ENCODE results near the gene SIPA1L3.

DNA sequence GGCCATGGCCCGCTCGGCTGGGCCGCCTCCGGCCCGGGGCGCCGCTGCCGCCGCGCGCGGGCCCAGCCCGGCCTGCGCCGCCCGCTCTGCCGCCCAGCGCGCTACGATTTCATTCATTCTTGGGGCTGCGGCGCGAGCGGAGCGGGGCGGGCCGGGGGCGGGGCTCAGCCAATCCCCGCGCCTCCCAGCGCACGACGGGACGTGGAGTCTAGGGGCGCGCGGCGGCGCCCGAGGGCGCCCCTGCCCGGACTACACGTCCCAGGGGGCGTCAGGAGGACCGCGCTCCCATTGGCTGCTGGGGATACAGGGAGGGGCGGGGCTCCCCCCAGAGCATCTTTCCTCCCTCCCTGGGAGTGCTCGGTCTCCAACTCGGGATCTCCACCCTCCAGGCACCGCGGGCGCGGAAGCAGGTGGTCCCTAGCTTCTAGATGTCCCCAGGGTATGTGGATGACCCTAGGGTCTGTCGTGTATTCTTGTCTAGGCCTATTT is 322.6 kb downstream of the SIPA1L3 start:
- TF ChIP-seq MYC (IDR thresholded peaks at IDR 0.05; ENCODE audit: borderline replicate concordance, low read length): no peak
- TF ChIP-seq MAZ (IDR thresholded peaks at IDR 0.05; ENCODE audit: borderline replicate concordance, low read depth, low read length): no peak
- no peak for TF ChIP-seq BHLHE40 (IDR thresholded peaks at IDR 0.05; ENCODE audit: low read depth, low read length)
- TF ChIP-seq FOSB (CRISPR knock-in tag; IDR thresholded peaks at IDR 0.05): no peak
- TF ChIP-seq SMC3 (IDR thresholded peaks at IDR 0.05): no peak
- TF ChIP-seq KDM1A (IDR thresholded peaks at IDR 0.05; ENCODE audit: low read depth): peak; percentile 96
- TF ChIP-seq, protein P1, sequence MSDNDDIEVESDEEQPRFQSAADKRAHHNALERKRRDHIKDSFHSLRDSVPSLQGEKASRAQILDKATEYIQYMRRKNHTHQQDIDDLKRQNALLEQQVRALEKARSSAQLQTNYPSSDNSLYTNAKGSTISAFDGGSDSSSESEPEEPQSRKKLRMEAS (IDR thresholded peaks at IDR 0.05): peak; percentile 54; the same call in 1 of the 2 replicates
- TF ChIP-seq TP53 (CRISPR knock-in tag; IDR thresholded peaks at IDR 0.05): no peak
- TF ChIP-seq POLR2A (IDR thresholded peaks at IDR 0.05; ENCODE audit: low read length): no peak
- TF ChIP-seq, protein P2, sequence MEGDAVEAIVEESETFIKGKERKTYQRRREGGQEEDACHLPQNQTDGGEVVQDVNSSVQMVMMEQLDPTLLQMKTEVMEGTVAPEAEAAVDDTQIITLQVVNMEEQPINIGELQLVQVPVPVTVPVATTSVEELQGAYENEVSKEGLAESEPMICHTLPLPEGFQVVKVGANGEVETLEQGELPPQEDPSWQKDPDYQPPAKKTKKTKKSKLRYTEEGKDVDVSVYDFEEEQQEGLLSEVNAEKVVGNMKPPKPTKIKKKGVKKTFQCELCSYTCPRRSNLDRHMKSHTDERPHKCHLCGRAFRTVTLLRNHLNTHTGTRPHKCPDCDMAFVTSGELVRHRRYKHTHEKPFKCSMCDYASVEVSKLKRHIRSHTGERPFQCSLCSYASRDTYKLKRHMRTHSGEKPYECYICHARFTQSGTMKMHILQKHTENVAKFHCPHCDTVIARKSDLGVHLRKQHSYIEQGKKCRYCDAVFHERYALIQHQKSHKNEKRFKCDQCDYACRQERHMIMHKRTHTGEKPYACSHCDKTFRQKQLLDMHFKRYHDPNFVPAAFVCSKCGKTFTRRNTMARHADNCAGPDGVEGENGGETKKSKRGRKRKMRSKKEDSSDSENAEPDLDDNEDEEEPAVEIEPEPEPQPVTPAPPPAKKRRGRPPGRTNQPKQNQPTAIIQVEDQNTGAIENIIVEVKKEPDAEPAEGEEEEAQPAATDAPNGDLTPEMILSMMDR (IDR thresholded peaks at IDR 0.05): no peak
- TF ChIP-seq, protein P3, sequence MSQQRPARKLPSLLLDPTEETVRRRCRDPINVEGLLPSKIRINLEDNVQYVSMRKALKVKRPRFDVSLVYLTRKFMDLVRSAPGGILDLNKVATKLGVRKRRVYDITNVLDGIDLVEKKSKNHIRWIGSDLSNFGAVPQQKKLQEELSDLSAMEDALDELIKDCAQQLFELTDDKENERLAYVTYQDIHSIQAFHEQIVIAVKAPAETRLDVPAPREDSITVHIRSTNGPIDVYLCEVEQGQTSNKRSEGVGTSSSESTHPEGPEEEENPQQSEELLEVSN (IDR thresholded peaks at IDR 0.05; ENCODE audit: borderline replicate concordance, low read depth): no peak
- TF ChIP-seq, protein P4, sequence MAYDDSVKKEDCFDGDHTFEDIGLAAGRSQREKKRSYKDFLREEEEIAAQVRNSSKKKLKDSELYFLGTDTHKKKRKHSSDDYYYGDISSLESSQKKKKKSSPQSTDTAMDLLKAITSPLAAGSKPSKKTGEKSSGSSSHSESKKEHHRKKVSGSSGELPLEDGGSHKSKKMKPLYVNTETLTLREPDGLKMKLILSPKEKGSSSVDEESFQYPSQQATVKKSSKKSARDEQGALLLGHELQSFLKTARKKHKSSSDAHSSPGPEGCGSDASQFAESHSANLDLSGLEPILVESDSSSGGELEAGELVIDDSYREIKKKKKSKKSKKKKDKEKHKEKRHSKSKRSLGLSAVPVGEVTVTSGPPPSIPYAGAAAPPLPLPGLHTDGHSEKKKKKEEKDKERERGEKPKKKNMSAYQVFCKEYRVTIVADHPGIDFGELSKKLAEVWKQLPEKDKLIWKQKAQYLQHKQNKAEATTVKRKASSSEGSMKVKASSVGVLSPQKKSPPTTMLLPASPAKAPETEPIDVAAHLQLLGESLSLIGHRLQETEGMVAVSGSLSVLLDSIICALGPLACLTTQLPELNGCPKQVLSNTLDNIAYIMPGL (CRISPR knock-in tag; IDR thresholded peaks at IDR 0.05; ENCODE audit: borderline replicate concordance): no peak
- TF ChIP-seq, protein P5, sequence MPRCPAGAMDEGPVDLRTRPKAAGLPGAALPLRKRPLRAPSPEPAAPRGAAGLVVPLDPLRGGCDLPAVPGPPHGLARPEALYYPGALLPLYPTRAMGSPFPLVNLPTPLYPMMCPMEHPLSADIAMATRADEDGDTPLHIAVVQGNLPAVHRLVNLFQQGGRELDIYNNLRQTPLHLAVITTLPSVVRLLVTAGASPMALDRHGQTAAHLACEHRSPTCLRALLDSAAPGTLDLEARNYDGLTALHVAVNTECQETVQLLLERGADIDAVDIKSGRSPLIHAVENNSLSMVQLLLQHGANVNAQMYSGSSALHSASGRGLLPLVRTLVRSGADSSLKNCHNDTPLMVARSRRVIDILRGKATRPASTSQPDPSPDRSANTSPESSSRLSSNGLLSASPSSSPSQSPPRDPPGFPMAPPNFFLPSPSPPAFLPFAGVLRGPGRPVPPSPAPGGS (IDR thresholded peaks at IDR 0.05): no peak
- no peak for TF ChIP-seq RFX5 (IDR thresholded peaks at IDR 0.05)
